AG04450 (cell line): ENCODE measurements around the gene RRM2. TPM values are rescaled to one million over a fixed set of nuclear protein-coding genes. Genes with fewer than 3 reads are reported as not detected.
A peak's percentile ranks its signal among the peaks of the same experiment; 100 is the strongest.

ENCODE experiments used
- CTCF ChIA-PET: fragments of 300-600, 350-600 bp; formaldehyde crosslinking; extraction: SDS; loops from one replicate; lab custom pipeline; 2022; ENCODE audit warnings: antibody characterized with exemption, inconsistent platforms; lab: Charles Lee
- POLR2A ChIA-PET: fragments of 350-600 bp; formaldehyde crosslinking; extraction: SDS; loops from one replicate; lab custom pipeline; 2021; ENCODE audit warnings: antibody characterized with exemption, inconsistent platforms; lab: Yijun Ruan, JAX
- DNase-seq: peaks from one replicate; pipeline ENCODE4 v3.0.0-alpha.2; 2011; ENCODE audit warnings: low read depth, low spot score
- H3K27ac ChIP-seq: one replicate; pipeline ENCODE4 v1.5.1; 2012; ENCODE audit warnings: low read depth, low read length, control low read depth
- H3K27me3 ChIP-seq: one replicate; pipeline ENCODE4 v1.6.0; 2012; ENCODE audit warnings: low read length; ENCODE audit not compliant: control insufficient read depth, insufficient read depth
- H3K4me3 ChIP-seq: 2 replicates; pipeline ENCODE4 v1.5.1; 2011; ENCODE audit warnings: mild to moderate bottlenecking, low read depth, low read length, control low read depth
- H3K9me3 ChIP-seq: 2 replicates; pipeline ENCODE4 v1.5.1; 2012; ENCODE audit warnings: low read length; ENCODE audit not compliant: control insufficient read depth, insufficient read depth
- CTCF ChIP-seq: IDR thresholded peaks from 2 replicates; pipeline ENCODE4 v1.5.1; 2011; ENCODE audit warnings: low read depth, low read length, control low read depth, inconsistent platforms
- polyA plus RNA-seq: library from polyadenylated mRNA; depleted of rRNA; stranded (reverse); fragments of >200 nt; gene quantifications from 2 replicates; pipeline ENCODE4 v1.2.3, GENCODE V29; 2011

The RRM2 gene
- polyA plus RNA-seq, 1 experiment, result 21.7 TPM

GRCh38 chr2:10109311-10109710, 13.2 kb upstream of the RRM2 start:
- POLR2A ChIA-PET, result no interaction called here
- TF ChIP-seq CTCF, result no peak
- Histone ChIP-seq H3K4me3 (no peak overlapping the region), H3K27ac (no peak overlapping the region), H3K27me3 (no peaks in the 10 kb centered on the region), H3K9me3 (no peaks in the 10 kb centered on the region)
- CTCF ChIA-PET, result interaction anchor here (0.7 to 2.0 kb wide), 4 partner anchors 12 to 300 kb away, joined by 5 to 9 read pairs (median 6); no protein-coding TSS in a partner anchor
- no peak for DNase-seq

DNA sequence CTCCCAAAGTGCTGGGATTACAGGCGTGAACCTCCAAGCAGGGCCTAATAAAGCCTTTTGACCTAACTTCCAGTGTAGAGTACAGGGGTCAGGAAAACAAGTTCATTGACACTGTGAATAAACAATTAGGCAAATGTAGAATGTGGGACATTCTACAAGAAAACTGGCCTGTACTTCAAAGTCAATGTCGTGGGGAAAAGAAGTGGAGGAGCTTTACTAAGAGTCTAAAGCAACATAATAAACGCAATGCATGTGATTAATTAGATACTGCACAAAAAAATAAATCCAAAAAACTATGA, 3.6 kb upstream of the RRM2 start:
- Histone ChIP-seq H3K9me3 (no peaks in the 10 kb centered on the region), H3K4me3 (no peak overlapping the region), H3K27ac (no peak overlapping the region), H3K27me3 (no peaks in the 10 kb centered on the region)
- ChIA-PET CTCF (interaction anchor here (0.6 to 3.6 kb wide), 4 partner anchors 47 to 316 kb away, joined by 3 to 18 read pairs (median 4); no protein-coding TSS in a partner anchor), POLR2A (interaction anchor here (0.9 kb wide), 1 partner anchor 184 kb away, joined by 3 read pairs; no protein-coding TSS in a partner anchor)
- TF ChIP-seq CTCF, result no peak
- DNase-seq, result no peak

- Histone ChIP-seq H3K9me3 (no peaks in the 10 kb centered on the region), H3K4me3 (peak overlapping the region; percentile 79), H3K27ac (peak overlapping the region; percentile 31), H3K27me3 (no peaks in the 10 kb centered on the region)
- no peak for TF ChIP-seq CTCF
- ChIA-PET CTCF (interaction anchor here (0.6 to 3.6 kb wide), 4 partner anchors 47 to 315 kb away, joined by 3 to 18 read pairs (median 9); no protein-coding TSS in a partner anchor), POLR2A (interaction anchor here (0.9 kb wide), 1 partner anchor 184 kb away, joined by 3 read pairs; no protein-coding TSS in a partner anchor)
- no peak for DNase-seq
These were observed 2.9 kb upstream of the RRM2 start for GRCh38 chr2:10119601-10120157.

GRCh38 chr2:10120158-10120876, 2.2 kb upstream of the RRM2 start:
- CTCF ChIA-PET, result interaction anchor here (0.6 to 3.6 kb wide), 4 partner anchors 48 to 317 kb away, joined by 3 to 18 read pairs (median 9); no protein-coding TSS in a partner anchor
- Histone ChIP-seq H3K27me3 (no peaks in the 10 kb centered on the region), H3K9me3 (no peaks in the 10 kb centered on the region), H3K4me3 (peak overlapping the region; percentile 79), H3K27ac (peak overlapping the region; percentile 70)
- peak; percentile 55 for DNase-seq
- TF ChIP-seq CTCF, result no peak
- POLR2A ChIA-PET, result no interaction called here
